T-helper 1 cell treated with Interleukin-12 subunit alpha and Interleukin-12 subunit beta and Interleukin-4 antibody, amounts not matched to agents 30 ng/mL and 1 ng/mL, for 36 hours (primary cell): ENCODE results near the gene PTK7. TPM values are rescaled to one million over a fixed set of nuclear protein-coding genes. Genes with fewer than 3 reads are reported as not detected.

Experiments
- intact Hi-C: fragments of 100-400 bp; cut with micrococcal nuclease; formaldehyde crosslinking; loops from one replicate; pipeline ENCODE4 v1.15.1; 2024
- total RNA-seq: library from RNA; stranded (reverse); gene quantifications from 2 replicates; pipeline ENCODE4 v1.2.3, GENCODE V29; 2022

Gene PTK7
- total RNA-seq, 1 donor from 2014 or later, result 1.4 TPM

- intact Hi-C loops, result no loop called here
Observed at GRCh38 chr6:43200541-43200940, 124.4 kb downstream of the PTK7 start.

DNA sequence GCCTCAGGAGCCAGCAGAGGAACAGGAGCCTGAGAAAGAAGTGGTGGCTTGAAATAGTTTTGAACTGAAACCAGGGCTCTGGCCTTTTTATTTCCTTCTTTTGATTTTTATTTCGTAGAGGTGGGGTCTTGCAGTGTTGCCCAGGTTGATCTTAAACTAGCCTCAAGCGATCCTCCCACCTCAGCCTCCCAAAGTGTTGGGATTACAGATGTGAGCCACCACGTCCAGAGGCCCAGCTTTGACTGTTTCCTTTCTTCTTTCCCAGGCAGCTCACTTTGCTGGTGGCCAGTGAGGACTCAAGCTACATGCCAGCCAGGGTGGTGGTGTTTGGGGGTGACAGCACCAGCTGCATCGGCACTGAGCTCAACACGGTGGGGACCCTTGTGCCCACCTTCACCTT is 126.3 kb downstream of the PTK7 start:
- intact Hi-C loops, result no loop called here

GRCh38 chr6:43203029-43203717 is 127.1 kb downstream of the PTK7 start:
- intact Hi-C loops, result no loop called here

DNA sequence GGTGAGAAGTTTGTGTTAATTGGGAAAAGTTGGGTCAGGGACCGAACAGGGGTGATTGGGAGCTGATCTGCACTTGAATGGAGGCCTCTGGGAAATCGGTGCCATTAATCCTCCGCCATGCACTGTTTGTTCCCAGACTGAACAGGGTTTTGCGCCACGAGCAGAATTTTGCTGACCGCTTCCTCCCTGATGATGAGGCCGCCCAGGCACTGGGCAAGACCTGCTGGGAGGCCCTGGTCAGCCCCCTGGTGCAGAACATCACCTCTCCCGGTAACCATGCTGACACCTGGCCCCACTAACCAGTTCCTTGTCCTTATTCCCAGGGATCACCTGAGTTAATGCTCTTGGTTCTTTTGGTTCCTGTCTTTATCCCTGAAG is 127.6 kb downstream of the PTK7 start:
- intact Hi-C loops, result no loop called here

- intact Hi-C loops, result no loop called here
Observed at GRCh38 chr6:43204271-43205105, 128.4 kb downstream of the PTK7 start.

GRCh38 chr6:43205849-43206248 is 129.7 kb downstream of the PTK7 start:
- intact Hi-C loops, result no loop called here

DNA sequence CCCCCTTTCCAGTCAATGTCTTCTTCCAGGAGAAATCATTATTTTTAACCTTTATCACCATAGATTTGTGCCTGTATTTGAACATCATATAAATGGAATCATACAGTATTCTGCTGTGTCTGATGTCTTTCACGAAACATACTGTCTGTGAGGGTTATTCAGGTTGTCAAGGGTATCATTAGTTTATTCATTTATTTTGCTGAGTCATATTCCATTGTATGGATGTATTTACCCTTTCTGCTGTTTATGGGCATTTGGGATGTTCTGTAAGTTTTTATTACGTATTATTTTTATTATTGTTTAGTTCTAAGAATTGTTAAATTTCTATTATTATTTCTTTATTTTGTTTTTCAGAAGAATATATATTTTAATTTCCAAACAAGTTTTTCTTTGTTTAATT is 131.2 kb downstream of the PTK7 start:
- intact Hi-C loops, result no loop called here

Other genes starting within 250 kb of the PTK7 start
- 96.8 and 102 TPM in 2 replicates for gene RPL7L1, start 196.7 kb upstream of the PTK7 start, total RNA-seq
- gene PTCRA, start 160.3 kb upstream of the PTK7 start, total RNA-seq, result not detected in 2 replicates
- 44.9 and 48.2 TPM in 2 replicates for gene CNPY3, start 146.8 kb upstream of the PTK7 start, total RNA-seq
- 0.71 and 1.3 TPM in 2 replicates for gene GNMT, start 115.6 kb upstream of the PTK7 start, total RNA-seq
- 24.0 and 24.2 TPM in 2 replicates for gene PEX6, start 97.1 kb upstream of the PTK7 start, total RNA-seq
- gene PPP2R5D, start 91.7 kb upstream of the PTK7 start, total RNA-seq, result 58.3 and 59.4 TPM in 2 replicates
- gene MEA1, start 62.4 kb upstream of the PTK7 start, total RNA-seq, result 56.0 and 57.1 TPM in 2 replicates
- 62.5 and 67.0 TPM in 2 replicates for gene KLHDC3, start 62.1 kb upstream of the PTK7 start, total RNA-seq
- gene RRP36, start 54.7 kb upstream of the PTK7 start, total RNA-seq, result 78.1 and 81.4 TPM in 2 replicates
- gene CUL7, start 22.5 kb upstream of the PTK7 start, total RNA-seq, result 12.0 and 13.0 TPM in 2 replicates
- gene MRPL2, start 16.9 kb upstream of the PTK7 start, total RNA-seq, result 52.2 and 54.6 TPM in 2 replicates
- 16.1 and 17.6 TPM in 2 replicates for gene KLC4, start 16.7 kb upstream of the PTK7 start, total RNA-seq
- 58.7 and 59.6 TPM in 2 replicates for gene SRF, start 95.0 kb downstream of the PTK7 start, total RNA-seq
- 55.1 and 58.0 TPM in 2 replicates for gene CUL9, start 105.9 kb downstream of the PTK7 start, total RNA-seq
- 68.5 and 71.2 TPM in 2 replicates for gene DNPH1, start 153.2 kb downstream of the PTK7 start, total RNA-seq
- 1.3 TPM in 2 replicates for gene TTBK1, start 167.2 kb downstream of the PTK7 start, total RNA-seq
- gene SLC22A7, start 221.9 kb downstream of the PTK7 start, total RNA-seq, result not detected in 2 replicates
- gene CRIP3, start 232.5 kb downstream of the PTK7 start, total RNA-seq, result 0.27 TPM in 1 of 2 replicates, not detected in the other